Omental fat pad (tissue), 4 donors: ENCODE measurements around the gene ANKRD40. TPM values are rescaled to one million over a fixed set of nuclear protein-coding genes. Genes with fewer than 3 reads are reported as not detected.
A peak's percentile ranks its signal among the peaks of the same experiment; 100 is the strongest.
"Not testable (repeated sequence)": the region's sequence is repeated elsewhere in the genome, so short reads cannot be mapped to it uniquely, and the experiment has no call there.

Source experiments
- ATAC-seq: fragments of 150-250 bp; one replicate; pipeline ENCODE4 v1.9.1; 2016; ENCODE audit warnings: mild to moderate bottlenecking, moderate library complexity; ENCODE audit not compliant: low FRiP score
- DNase-seq: peaks from one replicate; pipeline ENCODE4 v3.0.0-alpha.2; 2019; ENCODE audit warnings: low spot score
- total RNA-seq, 4 donors: library from RNA; depleted of rRNA; stranded (reverse); fragments of >200 nt; gene quantifications; one replicate each; pipeline ENCODE4 v1.1.0, GENCODE V29; 2016
- TF ChIP-seq, protein P1 (sequence below), 3 donors: fragments of 450-650 bp; IDR thresholded peaks; one replicate each; pipeline ENCODE4 v1.5.1; 2016 to 2017; ENCODE audit warnings: antibody characterized with exemption in 3 of 3, mild to moderate bottlenecking in 3 of 3, moderate library complexity in 2 of 3

ANKRD40 gene
- total RNA-seq, 4 donors from 2014 or later: 55.7 to 82.4 (median 61.8) TPM

DNA sequence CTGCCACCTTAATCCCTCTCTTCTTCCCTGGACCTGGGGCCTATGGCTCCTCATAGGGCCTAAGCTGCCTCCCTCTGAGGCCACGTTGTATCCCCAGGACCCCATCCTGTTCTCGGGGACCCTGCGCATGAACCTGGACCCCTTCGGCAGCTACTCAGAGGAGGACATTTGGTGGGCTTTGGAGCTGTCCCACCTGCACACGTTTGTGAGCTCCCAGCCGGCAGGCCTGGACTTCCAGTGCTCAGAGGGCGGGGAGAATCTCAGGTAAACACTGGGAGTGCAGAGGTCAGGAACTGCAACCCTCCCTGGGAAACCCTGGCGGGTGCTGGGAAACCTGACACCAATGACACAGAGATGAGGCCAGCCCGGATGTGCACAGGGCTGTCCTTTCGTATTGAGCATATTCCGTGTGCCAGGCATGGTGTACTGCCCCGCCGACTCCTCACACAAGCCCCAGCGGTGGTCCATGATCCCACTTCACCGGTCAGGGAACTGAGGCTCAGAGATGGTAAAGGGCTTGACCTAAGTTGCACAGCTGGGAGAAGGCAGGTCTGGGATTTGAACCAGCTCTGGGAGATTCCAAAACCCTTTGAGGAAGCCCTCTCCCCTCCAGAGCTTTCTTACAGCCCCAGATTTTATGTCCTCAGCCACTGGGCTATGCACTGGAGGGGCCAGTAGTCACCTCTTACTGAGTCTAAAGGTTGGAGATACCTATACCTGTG lies 22.9 kb downstream of the ANKRD40 start:
- DNase-seq (no peak), ATAC-seq (no peak)
- TF ChIP-seq, protein P1, sequence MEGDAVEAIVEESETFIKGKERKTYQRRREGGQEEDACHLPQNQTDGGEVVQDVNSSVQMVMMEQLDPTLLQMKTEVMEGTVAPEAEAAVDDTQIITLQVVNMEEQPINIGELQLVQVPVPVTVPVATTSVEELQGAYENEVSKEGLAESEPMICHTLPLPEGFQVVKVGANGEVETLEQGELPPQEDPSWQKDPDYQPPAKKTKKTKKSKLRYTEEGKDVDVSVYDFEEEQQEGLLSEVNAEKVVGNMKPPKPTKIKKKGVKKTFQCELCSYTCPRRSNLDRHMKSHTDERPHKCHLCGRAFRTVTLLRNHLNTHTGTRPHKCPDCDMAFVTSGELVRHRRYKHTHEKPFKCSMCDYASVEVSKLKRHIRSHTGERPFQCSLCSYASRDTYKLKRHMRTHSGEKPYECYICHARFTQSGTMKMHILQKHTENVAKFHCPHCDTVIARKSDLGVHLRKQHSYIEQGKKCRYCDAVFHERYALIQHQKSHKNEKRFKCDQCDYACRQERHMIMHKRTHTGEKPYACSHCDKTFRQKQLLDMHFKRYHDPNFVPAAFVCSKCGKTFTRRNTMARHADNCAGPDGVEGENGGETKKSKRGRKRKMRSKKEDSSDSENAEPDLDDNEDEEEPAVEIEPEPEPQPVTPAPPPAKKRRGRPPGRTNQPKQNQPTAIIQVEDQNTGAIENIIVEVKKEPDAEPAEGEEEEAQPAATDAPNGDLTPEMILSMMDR (IDR thresholded peaks at IDR 0.05): no peak

DNA sequence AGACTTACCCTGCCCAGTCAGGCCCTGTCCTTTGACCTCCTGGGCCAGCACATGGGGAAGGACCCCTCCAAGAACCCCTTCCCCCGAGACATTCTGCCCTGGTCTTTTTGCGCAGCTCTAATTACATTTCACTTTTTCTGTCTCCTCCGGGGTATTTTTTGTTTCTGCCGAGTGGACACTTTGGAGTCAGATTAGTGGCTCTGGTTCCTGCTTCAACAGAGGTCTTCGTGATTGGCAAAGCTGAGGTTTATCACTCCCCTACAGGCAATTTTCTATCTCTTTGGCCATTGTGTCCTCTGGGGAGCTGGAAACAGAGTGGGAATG lies 23.5 kb downstream of the ANKRD40 start:
- TF ChIP-seq, protein P1 (IDR thresholded peaks at IDR 0.05): no peak
- no peak for DNase-seq
- no peak for ATAC-seq

GRCh38 chr17:50683434-50684287 lies 24.1 kb downstream of the ANKRD40 start:
- ATAC-seq: no peak
- TF ChIP-seq, protein P1 (IDR thresholded peaks at IDR 0.05): no peak
- DNase-seq: no peak

- TF ChIP-seq, protein P1 (IDR thresholded peaks at IDR 0.05): no peak
- ATAC-seq (no peak), DNase-seq (no peak)
Observed at GRCh38 chr17:50682938-50683337, 24.8 kb downstream of the ANKRD40 start.

GRCh38 chr17:50682441-50682840 lies 25.3 kb downstream of the ANKRD40 start:
- DNase-seq (no peak), ATAC-seq (no peak)
- TF ChIP-seq, protein P1 (IDR thresholded peaks at IDR 0.05): no peak

DNA sequence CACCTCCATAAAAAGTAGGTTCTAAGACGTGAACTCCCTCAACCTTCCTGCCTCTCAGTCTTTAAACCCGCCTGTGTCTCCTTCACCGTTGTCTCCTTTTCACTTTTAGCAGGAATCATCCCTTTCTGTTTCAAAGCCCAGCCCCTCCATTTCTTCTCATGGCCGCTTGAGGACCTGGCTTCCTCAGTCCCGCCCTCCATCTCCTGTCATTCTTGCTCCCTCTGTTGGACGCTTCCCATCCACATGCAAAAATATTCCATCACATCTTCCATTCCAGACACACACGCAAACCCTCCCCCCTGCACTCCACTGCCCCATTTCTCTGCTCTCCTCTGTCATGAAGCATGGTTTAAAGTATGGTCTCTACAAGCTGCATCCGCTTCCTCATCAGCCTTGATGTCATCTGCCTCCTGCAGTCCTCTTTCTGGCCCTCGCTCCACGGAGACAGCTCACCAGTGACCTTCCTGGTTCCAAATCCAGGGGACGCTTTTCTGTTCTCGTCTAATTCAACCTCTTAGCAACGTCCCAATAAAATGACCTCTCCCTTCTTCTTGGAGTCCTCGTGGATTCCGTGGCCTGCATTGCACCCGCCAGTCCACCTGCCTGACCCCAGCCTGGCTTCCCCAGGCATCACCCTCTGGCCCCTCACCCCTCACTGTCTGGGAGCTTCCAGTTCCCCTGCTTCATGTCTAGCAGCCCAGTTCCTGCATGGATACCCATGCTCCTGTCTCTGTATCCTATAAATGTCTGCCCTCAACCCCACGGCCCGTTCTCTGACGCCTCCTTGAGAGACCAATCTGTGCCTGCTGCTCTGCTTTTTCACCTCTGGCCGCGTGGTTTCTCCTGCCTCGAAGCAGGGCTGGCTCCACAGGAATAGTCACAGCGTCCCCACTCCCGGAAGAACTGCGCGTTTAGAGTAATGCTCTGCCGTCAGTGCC lies 26.2 kb downstream of the ANKRD40 start:
- DNase-seq (no peak), ATAC-seq (peak; percentile 45)
- TF ChIP-seq, protein P1 (IDR thresholded peaks at IDR 0.05): peak in 1 of 3 donors; percentile 6

DNA sequence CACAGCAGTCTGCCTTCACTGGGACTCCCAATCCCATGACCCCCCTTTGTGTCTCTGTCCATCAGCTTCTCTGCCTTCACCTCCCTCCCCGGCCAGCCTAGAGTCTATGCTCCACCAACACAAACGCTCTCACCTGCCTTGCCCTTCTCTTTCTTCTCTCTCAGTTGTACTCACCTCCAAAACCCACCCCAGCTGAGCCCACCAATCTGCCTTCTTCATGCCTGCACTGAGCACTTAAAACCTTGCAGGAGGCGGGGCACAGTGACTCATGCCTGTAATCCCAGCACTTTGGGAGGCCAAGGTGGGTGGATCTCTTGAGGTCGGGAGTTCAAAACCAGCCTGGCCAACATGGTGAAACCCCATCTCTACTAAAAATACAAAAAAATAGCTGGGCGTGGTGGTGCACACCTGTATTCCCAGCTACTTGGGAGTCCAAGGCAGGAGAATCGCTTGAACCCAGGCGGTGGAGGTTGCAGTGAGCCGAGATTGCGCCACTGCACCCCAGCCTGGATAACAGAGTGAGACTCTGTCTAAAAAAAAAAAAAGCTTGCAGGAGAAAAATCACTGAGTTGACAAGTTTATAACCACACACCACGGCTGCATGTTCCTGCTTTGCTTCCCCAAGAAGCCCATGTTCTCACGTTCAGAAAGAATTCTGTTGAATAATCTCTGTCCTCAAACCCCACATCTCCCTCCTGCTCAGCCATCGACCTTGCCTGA lies 27.0 kb downstream of the ANKRD40 start:
- peak; percentile 17 for DNase-seq
- not testable (repeated sequence) for ATAC-seq
